Activated CD8-positive, alpha-beta memory T cell treated with anti-CD3 and anti-CD28 coated beads, Interleukin-2, amount 50 U/mL, for 24 hours (primary cell): ENCODE results near the gene NFIA.

Experiments
- DNase-seq: peaks from one replicate; pipeline ENCODE4 v3.0.0-alpha.2; 2020; ENCODE audit errors: extremely low read depth

NFIA gene

GRCh38 chr1:61494000-61494399 is 411.6 kb downstream of the NFIA start:
- DNase-seq = no peak

DNA sequence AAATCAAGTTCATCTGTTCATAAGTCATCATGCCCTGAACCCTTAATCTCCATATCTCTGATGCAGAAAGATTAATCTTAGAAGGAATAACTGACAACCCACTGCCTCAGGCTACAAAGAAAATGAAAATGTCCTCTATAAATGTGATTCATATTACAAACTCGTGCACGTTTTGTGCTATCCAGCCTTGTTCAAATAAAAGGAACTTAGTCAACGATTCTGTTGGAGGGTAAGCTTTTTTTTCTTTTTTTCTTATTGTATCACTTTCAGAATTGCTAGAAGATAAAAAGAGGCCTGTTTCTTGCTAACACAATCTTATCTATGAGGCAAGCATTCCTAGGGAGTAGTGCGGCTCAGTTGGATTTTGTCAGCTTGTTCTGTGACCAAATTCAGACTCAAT is 414.1 kb downstream of the NFIA start:
- DNase-seq = no peak

DNA sequence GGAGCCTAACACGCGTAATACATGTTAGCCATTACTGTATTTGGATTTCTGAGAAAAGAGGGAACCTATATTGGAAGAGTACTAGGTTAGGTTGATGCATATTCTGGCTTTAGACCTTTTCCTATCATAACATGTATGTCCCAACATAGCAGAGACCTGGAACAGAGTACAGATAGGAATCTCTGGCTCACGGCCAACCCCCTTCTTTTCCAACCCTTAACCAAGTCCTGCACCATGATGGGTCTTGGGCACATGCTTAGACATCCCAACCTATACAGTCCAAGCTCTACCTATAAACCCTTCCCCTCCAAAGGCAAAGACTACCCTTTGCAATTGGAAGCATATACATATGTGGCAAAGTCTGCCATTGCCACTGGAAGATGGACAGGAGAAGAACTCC is 414.7 kb downstream of the NFIA start:
- no peak for DNase-seq

DNA sequence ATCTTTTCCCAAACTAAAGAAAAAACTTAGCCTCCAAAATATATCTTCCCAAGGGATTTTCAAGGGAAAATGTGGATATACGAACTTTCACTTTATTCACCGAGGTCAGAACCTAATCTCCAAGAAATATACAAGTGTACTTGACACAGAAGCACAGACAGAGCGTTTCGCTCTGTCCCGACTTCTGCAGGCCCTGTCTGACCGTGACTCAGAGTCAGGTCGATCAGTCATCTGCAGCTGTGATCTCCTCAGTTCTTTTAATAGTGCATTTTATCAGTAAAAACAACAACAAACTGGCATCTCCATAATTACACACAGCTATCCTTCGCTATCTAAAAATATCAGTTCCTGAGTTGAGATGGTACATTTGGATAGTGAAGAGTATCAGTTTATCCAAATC is 416.0 kb downstream of the NFIA start:
- DNase-seq = no peak

DNA sequence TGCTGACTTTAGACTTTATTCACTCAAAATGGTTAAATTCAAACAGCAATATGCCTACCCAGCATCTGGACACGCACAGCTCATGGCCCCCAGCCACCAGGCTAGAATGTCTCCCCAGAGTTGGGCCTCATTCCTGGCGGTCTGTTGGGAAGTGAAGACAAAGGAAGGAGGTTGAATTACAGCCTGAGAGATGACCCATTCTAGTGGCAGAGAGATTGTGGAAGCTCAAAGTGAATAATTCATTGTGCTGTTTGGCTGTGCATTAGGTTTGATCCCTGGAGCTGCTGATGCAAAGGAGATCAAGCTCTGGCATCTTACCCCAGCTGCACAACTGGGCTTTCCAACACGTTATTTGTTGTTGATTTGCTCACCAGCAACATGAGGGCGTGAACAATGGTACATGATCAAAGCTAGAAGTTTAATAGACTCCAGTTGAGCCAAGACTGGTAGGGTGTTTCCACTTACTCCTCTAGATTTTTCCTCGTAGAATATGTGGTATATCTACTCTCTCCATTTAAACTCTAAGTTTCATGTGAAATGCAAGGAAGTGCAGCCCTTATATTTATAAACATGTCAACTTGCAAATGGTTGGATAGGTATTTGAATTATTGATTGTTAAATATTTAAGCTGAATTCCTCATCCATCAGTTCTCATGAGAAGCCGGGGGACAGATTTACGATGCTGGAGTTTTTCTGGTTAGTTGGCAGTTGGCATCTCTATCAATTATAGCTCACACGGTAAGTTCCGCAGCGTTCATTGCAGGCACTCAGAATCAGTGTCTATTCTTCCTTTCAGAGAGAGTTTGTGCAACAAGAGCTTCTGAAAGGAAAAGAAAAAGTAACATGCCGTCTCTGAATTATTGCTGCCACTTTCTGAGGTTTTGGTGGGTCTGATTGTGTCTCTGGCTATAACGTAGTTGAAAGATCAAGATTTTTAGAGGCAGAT is 419.9 kb downstream of the NFIA start:
- no peak for DNase-seq

DNA sequence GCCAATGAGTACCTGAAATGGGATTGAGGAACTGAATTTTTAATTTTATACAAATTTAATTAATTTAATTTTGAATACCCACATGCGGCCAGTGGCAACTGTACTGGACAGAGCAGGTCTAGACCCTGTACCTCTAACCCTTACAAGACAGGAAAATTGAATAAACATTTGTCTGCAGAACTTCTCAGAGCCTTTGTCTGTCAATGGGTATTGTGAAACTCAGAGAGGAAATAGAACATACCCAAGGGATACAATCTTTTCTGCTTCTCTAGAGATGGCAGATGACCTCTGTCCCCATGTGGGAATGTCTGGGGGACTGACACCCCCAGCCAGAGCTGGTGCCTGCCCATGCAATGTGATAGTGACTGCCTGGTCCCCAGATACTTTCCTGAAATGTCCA is 421.9 kb downstream of the NFIA start:
- no peak for DNase-seq

GRCh38 chr1:61504852-61505390 is 422.6 kb downstream of the NFIA start:
- no peak for DNase-seq

DNA sequence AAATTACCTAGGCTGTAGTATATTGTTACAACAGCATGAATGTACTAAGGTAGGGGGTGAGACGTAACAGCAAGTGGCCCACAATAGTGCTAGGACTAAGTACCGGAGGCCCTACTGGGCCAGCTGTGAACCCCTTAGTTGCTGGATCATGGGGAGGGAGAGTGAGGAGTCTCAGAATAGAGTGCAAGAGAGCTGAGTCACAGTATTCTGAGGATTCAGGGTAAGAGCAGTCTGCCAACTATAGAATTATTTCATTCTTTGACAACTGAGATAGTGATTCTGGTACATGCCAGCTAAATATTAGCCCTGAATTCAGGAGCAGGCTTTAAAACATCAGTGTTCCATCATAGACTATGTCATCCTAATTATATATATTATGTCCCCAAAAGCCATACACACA is 423.9 kb downstream of the NFIA start:
- no peak for DNase-seq

- DNase-seq = no peak
Measured at GRCh38 chr1:61506944-61507500, 424.7 kb downstream of the NFIA start.
